RPMI8226 (cell line): ENCODE measurements around the gene SMPD3.
A peak's percentile ranks its signal among the peaks of the same experiment; 100 is the strongest.

Experiments
- DNase-seq: peaks from one replicate; pipeline ENCODE4 v3.0.0-alpha.2; 2015

Gene SMPD3

DNA sequence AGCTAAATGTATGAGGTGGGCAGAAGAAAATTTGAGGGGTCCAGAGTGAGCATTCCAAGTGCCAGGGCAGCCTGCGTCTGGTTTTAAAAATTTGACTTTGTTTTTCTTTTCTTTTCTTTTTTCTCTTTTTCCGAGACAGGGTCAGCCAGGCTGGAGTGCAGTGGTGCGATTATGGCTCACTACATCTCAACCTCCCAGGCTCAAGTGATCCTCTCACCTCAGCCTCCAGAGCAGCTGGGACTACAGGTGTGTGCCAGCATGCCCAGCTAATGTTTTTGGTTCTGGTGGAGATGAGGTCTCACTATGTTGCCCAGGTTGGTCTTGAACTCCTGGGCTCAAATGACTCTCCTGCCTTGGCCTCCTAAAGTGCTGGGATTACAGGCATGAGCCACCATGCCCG, 15.6 kb downstream of the SMPD3 start:
- no peak for DNase-seq

DNA sequence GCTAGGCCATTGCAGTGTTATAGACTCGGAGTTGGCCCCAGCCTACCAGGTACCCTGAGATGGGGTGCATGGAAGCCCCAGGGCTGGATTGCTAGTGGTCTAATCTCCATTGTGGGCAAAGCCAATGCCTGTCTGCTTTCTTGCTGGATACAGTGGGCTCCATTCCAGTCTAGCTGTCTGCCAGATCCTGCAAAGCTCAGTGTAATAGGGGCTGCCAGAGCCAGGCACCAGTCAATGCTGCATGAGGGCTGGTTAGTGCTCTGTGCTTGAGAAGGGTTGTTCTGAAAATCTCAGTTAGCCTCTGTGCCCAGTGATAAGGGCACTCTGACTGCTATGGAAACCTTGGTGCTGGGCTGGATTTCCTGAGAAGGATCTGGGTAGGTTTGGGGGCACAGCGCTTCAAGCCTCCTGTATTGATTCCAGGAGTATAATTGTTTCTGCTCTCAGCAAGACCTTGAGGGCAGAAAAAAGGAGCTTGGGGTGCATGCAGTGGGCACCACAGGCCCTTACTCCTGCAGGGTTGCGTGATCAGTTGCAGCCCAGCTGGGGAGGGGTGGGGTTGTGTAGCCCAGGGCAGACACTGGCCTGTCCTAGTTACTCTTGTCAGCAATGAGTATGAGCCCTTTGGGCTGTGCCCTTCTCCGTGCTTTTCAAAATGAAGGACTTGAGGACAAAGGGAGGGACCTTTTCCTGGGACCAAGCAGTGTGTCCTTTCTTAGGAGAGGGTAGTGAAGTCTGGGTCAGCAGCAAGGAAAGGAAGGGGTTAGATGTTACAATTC, 19.0 kb downstream of the SMPD3 start:
- no peak for DNase-seq

- DNase-seq, result no peak
Measured at GRCh38 chr16:68427649-68428303, 20.5 kb downstream of the SMPD3 start.

DNA sequence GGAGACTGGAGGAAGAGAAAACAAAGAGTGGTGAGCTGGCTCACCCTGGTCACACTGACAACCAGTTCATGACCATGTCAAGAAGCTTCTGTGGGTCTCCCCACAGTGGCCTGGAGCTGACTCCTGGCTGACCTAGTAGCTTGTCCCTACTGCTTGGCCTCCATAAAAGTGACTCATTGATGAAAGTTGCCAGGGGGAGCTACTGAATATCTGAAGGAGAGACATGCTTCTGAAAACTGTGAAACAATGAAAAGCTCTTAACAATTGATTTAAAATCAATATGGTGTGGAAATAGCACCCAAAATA, 22.0 kb downstream of the SMPD3 start:
- no peak for DNase-seq

GRCh38 chr16:68425498-68426346, 22.6 kb downstream of the SMPD3 start:
- DNase-seq, result no peak

GRCh38 chr16:68423771-68424170, 24.5 kb downstream of the SMPD3 start:
- no peak for DNase-seq

- no peak for DNase-seq
Measured at GRCh38 chr16:68422396-68422960, 25.8 kb downstream of the SMPD3 start.

- no peak for DNase-seq
Measured at GRCh38 chr16:68421076-68421475, 27.2 kb downstream of the SMPD3 start.

- no peak for DNase-seq
Measured at GRCh38 chr16:68420366-68420942, 27.9 kb downstream of the SMPD3 start.

DNA sequence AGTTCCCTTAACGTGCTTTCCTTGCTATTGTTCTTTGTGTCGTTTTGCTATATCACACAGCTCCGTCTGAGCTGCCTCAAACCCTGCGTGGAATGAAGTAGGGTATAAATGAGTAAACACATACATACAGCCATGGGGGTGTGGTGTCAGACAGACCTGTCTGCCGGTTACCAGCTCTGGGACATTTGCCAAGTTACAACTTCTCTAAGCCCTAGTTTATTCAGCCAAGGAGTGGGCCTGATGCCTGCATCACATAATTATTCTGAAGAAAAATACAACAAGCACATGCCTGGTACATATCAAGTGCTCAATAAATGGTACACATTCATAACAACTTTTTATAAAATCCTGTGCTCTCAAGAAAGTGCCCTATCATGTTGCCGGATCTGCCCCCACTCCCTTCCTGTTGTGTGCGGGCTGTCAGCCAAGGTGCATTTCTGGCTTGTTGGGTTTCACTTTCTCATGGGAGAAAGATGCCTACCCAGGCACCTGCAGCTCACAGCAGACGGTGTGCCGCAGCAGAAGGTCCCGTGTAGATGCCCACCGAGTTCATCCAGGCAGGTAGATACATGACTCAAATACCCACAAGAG, 30.5 kb downstream of the SMPD3 start:
- peak; percentile 97 for DNase-seq

GRCh38 chr16:68416057-68417046, 32.0 kb downstream of the SMPD3 start:
- DNase-seq, result peak; percentile 36

- no peak for DNase-seq
Measured at GRCh38 chr16:68414581-68414980, 33.7 kb downstream of the SMPD3 start.

DNA sequence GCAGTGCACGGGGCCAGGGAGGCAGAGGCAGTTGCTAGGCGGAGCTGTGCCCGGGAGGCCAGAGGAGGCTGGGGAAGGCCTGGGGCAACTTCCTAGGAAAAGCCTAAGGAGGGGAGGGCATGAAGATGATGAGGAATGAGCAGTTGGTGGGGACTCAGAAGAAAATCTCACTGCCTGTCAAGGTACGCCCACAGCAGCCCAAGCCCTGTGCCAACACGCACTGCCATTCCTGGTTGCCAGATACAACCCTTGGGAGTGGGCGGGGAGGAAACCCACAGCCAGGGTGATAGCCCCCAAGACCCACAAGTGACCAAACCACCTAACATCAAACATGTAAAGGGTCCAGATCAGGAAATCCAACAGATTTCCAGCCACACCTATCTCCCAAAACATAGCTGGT, 36.2 kb downstream of the SMPD3 start:
- no peak for DNase-seq

DNA sequence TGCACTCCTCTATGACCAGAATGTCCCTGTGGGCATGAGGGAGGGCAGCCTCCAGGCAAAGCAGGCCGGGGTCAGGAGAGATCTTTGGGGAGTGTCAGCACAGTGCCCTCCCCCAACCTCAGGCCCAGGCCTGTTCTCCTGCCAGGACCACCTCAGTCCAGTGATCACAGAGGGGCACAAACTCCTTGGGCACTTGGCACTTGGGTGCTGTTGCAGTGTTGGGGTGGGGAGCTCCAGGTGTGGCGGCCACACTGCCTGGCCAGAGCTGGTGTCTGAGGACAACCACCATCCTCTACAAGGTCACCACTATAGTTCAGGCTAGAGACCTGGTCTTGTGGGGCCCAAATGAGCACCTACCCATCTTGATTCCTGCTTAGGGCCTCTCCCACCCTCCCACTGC, 37.2 kb downstream of the SMPD3 start:
- no peak for DNase-seq

DNA sequence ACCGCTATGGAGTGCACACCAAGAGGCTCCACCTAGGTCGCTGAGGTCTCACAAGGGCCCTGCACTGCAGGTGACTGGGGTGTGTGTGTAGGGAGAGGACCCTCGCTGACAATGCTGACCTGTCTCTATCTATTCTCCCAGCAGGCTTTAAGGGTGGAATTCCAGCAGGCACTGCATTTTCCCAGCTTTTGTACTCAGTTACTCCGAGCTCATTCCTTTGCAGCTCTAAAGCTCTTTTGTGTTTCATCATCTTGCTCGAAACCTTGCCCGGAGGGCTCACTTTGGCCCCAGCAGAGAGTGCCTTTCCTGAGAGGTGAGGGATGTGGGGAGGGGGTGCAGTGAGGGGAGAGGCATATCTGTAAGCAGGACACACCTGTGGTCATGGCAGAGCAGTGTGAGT, 39.3 kb downstream of the SMPD3 start:
- no peak for DNase-seq

- no peak for DNase-seq
Measured at GRCh38 chr16:68408428-68408827, 39.9 kb downstream of the SMPD3 start.

DNA sequence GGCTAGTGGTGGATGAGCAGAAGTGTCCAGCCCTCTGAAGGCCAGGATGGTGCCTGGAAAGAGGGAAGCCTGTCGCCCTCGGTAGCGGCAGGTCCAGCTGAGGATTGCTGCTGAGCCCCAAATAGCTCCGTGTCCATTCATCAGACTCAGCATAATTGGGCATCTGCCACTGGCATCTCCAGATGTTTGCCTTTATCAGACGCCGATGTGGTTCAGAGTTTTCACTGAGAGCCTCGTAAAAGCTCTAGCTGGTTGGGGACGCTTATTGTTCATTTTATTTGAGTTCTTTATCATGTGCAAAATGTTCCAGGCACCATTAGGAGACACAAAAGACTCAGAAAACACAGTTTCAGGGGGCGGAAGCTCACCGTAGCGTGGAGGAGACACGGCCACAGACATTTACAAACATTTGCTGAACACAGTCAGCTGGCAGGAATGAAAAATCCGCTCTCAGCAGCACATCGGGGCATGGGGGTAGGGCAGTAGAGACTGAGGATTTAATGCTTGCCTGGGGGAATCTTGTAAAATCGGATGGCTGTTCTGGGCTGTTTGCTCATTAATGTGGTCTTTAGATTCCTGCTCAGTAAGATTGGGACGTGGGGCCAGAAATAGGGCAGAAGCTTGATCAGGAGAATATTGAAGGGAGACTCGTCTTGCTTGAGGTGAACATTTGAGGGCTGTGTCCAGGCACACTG, 41.7 kb downstream of the SMPD3 start:
- DNase-seq, result no peak

DNA sequence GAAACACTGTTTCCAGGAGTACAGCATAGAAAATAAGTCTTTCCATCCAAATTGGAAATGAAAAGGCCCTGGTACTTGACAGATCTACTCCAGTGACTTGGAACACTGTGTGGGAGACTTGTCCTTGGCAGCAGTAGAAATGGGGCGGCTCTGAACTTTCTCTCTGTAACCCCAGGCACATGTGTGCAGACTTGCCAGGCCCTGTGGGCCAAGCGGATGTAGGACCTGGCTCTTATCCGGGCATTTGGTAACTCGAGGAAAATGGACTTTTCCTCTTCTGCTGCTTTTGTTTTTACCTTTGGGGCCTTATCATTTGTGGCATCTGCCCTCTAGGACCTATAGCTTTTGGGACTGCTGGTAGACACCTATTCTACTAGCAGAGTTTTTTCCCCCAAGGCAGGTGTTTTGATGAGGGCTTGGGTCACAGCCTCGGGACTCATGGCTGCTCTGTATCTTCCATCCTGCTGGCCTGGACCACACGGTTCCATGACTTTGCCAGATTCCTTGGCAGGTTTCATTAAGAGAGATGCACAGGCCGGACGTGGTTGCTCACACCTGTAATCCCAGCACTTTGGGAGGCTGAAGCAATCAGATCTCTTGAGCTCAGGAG, 43.5 kb downstream of the SMPD3 start:
- DNase-seq, result no peak

GRCh38 chr16:68403704-68404103, 44.6 kb downstream of the SMPD3 start:
- DNase-seq, result no peak

DNA sequence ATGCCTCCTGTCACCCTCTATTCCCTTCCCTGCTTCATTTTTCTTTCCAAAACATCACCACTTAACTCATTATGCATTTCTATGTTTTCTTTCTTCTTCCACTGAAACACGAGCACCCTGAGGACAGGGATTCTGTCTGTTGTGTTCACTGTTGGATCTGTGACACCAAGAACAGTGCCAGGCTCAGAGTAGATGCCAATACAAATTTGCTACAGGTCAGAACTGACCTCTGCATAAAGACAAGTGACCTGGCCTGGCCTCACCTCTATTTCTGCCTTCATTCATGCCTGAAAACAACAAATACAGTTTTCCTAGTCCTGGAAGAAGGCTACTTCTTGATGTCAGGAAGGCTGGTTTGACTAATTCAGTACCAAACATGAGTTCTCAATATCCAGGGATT, 45.1 kb downstream of the SMPD3 start:
- DNase-seq, result no peak

GRCh38 chr16:68402748-68403040, 45.6 kb downstream of the SMPD3 start:
- DNase-seq, result no peak
